Measurements from ENCODE around the gene RGS5.
A peak's percentile ranks its signal among the peaks of the same experiment; 100 is the strongest.

RGS5 gene

GRCh38 chr1:163107655-163108054 lies 95.1 kb downstream of the RGS5 start:
- Histone ChIP-seq H2BK5ac (ENCODE audit: low read depth, low read length, poor library complexity, severe bottlenecking) (no peak overlapping the region), H3K4ac (ENCODE audit: low read depth in 1 of 2, low read length in 2 of 2) (no peak overlapping the region), H3K27ac (ENCODE audit: low read length, poor library complexity, severe bottlenecking) (no peak overlapping the region), H3K14ac (ENCODE audit: low read length in 2 of 2) (no peak overlapping the region), H3K23ac (ENCODE audit: low read length in 2 of 2) (no peak overlapping the region), H3K9ac (ENCODE audit: low read length) (no peak overlapping the region), H3K18ac (ENCODE audit: low read depth in 1 of 2, low read length in 2 of 2) (no peak overlapping the region), H3K4me1 (ENCODE audit: control insufficient read depth, insufficient read depth, low read depth, low read length) (no peaks in the 10 kb centered on the region), H3K27me3 (ENCODE audit: control insufficient read depth in 1 of 2, insufficient read depth in 1 of 2, low read length in 2 of 2) (no peaks in the 10 kb centered on the region), H2AK5ac (ENCODE audit: low read length, severe bottlenecking) (no peak overlapping the region), H2BK12ac (ENCODE audit: low read length in 2 of 2) (no peak overlapping the region), H4K8ac (ENCODE audit: low read length) (no peak overlapping the region), H3K9me3 (ENCODE audit: control insufficient read depth, low read length) (no peaks in the 10 kb centered on the region), H4K91ac (ENCODE audit: low read length) (no peak overlapping the region), H2BK120ac (ENCODE audit: low read depth, low read length) (no peak overlapping the region), H2BK15ac (ENCODE audit: low read depth, poor library complexity, severe bottlenecking) (no peak overlapping the region), H3K4me3 (ENCODE audit: insufficient read depth in 1 of 2, low read depth in 1 of 2, low read length in 2 of 2) (no peak overlapping the region), H3K36me3 (ENCODE audit: control insufficient read depth in 1 of 2, insufficient read depth in 2 of 2, low read depth in 1 of 2, low read length in 2 of 2) (no peaks in the 10 kb centered on the region), H3K4me2 (ENCODE audit: low read length, poor library complexity, severe bottlenecking) (no peak overlapping the region), H3K79me1 (replicated peaks; ENCODE audit: low read length, poor library complexity, severe bottlenecking) (no peaks in the 10 kb centered on the region), H2AFZ (ENCODE audit: low read depth, low read length) (no peak overlapping the region)
- no peak for DNase-seq
- 92% methylated on average over 1 of the region's 5 CpGs for WGBS

GRCh38 chr1:163106364-163106987 lies 96.2 kb downstream of the RGS5 start:
- WGBS = 79% methylated on average over 2 of the region's 2 CpGs
- Histone ChIP-seq H4K8ac (ENCODE audit: low read length) (no peak overlapping the region), H3K27ac (ENCODE audit: low read length, poor library complexity, severe bottlenecking) (no peak overlapping the region), H3K4ac (ENCODE audit: low read depth in 1 of 2, low read length in 2 of 2) (no peak overlapping the region), H3K4me1 (ENCODE audit: control insufficient read depth, insufficient read depth, low read depth, low read length) (no peaks in the 10 kb centered on the region), H3K14ac (ENCODE audit: low read length in 2 of 2) (no peak overlapping the region), H3K23ac (ENCODE audit: low read length in 2 of 2) (no peak overlapping the region), H3K9ac (ENCODE audit: low read length) (no peak overlapping the region), H3K36me3 (ENCODE audit: control insufficient read depth in 1 of 2, insufficient read depth in 2 of 2, low read depth in 1 of 2, low read length in 2 of 2) (no peaks in the 10 kb centered on the region), H2AK5ac (ENCODE audit: low read length, severe bottlenecking) (no peak overlapping the region), H2BK5ac (ENCODE audit: low read depth, low read length, poor library complexity, severe bottlenecking) (no peak overlapping the region), H3K4me2 (ENCODE audit: low read length, poor library complexity, severe bottlenecking) (no peak overlapping the region), H2AFZ (ENCODE audit: low read depth, low read length) (no peak overlapping the region), H3K79me1 (replicated peaks; ENCODE audit: low read length, poor library complexity, severe bottlenecking) (no peaks in the 10 kb centered on the region), H3K9me3 (ENCODE audit: control insufficient read depth, low read length) (no peaks in the 10 kb centered on the region), H2BK12ac (ENCODE audit: low read length in 2 of 2) (no peak overlapping the region), H2BK120ac (ENCODE audit: low read depth, low read length) (no peak overlapping the region), H4K91ac (ENCODE audit: low read length) (no peak overlapping the region), H3K4me3 (ENCODE audit: insufficient read depth in 1 of 2, low read depth in 1 of 2, low read length in 2 of 2) (no peak overlapping the region), H2BK15ac (ENCODE audit: low read depth, poor library complexity, severe bottlenecking) (no peak overlapping the region), H3K27me3 (ENCODE audit: control insufficient read depth in 1 of 2, insufficient read depth in 1 of 2, low read length in 2 of 2) (no peaks in the 10 kb centered on the region), H3K18ac (ENCODE audit: low read depth in 1 of 2, low read length in 2 of 2) (no peak overlapping the region)
- DNase-seq = no peak

- Histone ChIP-seq H3K36me3 (ENCODE audit: control insufficient read depth in 1 of 2, insufficient read depth in 2 of 2, low read depth in 1 of 2, low read length in 2 of 2) (no peaks in the 10 kb centered on the region), H3K14ac (ENCODE audit: low read length in 2 of 2) (no peak overlapping the region), H4K91ac (ENCODE audit: low read length) (no peak overlapping the region), H2AK5ac (ENCODE audit: low read length, severe bottlenecking) (no peak overlapping the region), H4K8ac (ENCODE audit: low read length) (no peak overlapping the region), H2BK120ac (ENCODE audit: low read depth, low read length) (no peak overlapping the region), H2BK5ac (ENCODE audit: low read depth, low read length, poor library complexity, severe bottlenecking) (no peak overlapping the region), H3K27ac (ENCODE audit: low read length, poor library complexity, severe bottlenecking) (no peak overlapping the region), H3K79me1 (replicated peaks; ENCODE audit: low read length, poor library complexity, severe bottlenecking) (no peaks in the 10 kb centered on the region), H3K4ac (ENCODE audit: low read depth in 1 of 2, low read length in 2 of 2) (no peak overlapping the region), H2AFZ (ENCODE audit: low read depth, low read length) (no peak overlapping the region), H3K4me3 (ENCODE audit: insufficient read depth in 1 of 2, low read depth in 1 of 2, low read length in 2 of 2) (no peak overlapping the region), H3K9me3 (ENCODE audit: control insufficient read depth, low read length) (no peaks in the 10 kb centered on the region), H3K4me2 (ENCODE audit: low read length, poor library complexity, severe bottlenecking) (no peak overlapping the region), H3K9ac (ENCODE audit: low read length) (no peak overlapping the region), H2BK15ac (ENCODE audit: low read depth, poor library complexity, severe bottlenecking) (no peak overlapping the region), H3K18ac (ENCODE audit: low read depth in 1 of 2, low read length in 2 of 2) (no peak overlapping the region), H3K4me1 (ENCODE audit: control insufficient read depth, insufficient read depth, low read depth, low read length) (no peaks in the 10 kb centered on the region), H3K27me3 (ENCODE audit: control insufficient read depth in 1 of 2, insufficient read depth in 1 of 2, low read length in 2 of 2) (no peaks in the 10 kb centered on the region), H2BK12ac (ENCODE audit: low read length in 2 of 2) (no peak overlapping the region), H3K23ac (ENCODE audit: low read length in 2 of 2) (no peak overlapping the region)
- WGBS = 16% methylated on average over 3 of the region's 4 CpGs
- peak; percentile 35 for DNase-seq
Observed at GRCh38 chr1:163104385-163105099, 98.2 kb downstream of the RGS5 start.

GRCh38 chr1:163102590-163102989 lies 100.1 kb downstream of the RGS5 start:
- H2BK120ac ChIP-seq (ENCODE audit: low read depth, low read length) = no peak overlapping the region
- H3K14ac ChIP-seq (ENCODE audit: low read length in 2 of 2) = no peak overlapping the region
- H4K8ac ChIP-seq (ENCODE audit: low read length) = no peak overlapping the region
- H2BK12ac ChIP-seq (ENCODE audit: low read length in 2 of 2) = peak overlapping the region in 1 of 2 experiments; percentile 77
- H2BK5ac ChIP-seq (ENCODE audit: low read depth, low read length, poor library complexity, severe bottlenecking) = no peak overlapping the region
- H3K4me1 ChIP-seq (ENCODE audit: control insufficient read depth, insufficient read depth, low read depth, low read length) = no peaks in the 10 kb centered on the region
- 73% methylated on average over 1 of the region's 1 CpG for WGBS
- no peak overlapping the region for H2AFZ ChIP-seq (ENCODE audit: low read depth, low read length)
- no peak overlapping the region for H3K4ac ChIP-seq (ENCODE audit: low read depth in 1 of 2, low read length in 2 of 2)
- no peaks in the 10 kb centered on the region for H3K27me3 ChIP-seq (ENCODE audit: control insufficient read depth in 1 of 2, insufficient read depth in 1 of 2, low read length in 2 of 2)
- H3K18ac ChIP-seq (ENCODE audit: low read depth in 1 of 2, low read length in 2 of 2) = peak overlapping the region in 1 of 2 experiments; percentile 39
- peak overlapping the region; percentile 45 for H4K91ac ChIP-seq (ENCODE audit: low read length)
- H3K4me3 ChIP-seq (ENCODE audit: insufficient read depth in 1 of 2, low read depth in 1 of 2, low read length in 2 of 2) = no peak overlapping the region
- no peak overlapping the region for H3K23ac ChIP-seq (ENCODE audit: low read length in 2 of 2)
- no peaks in the 10 kb centered on the region for H3K36me3 ChIP-seq (ENCODE audit: control insufficient read depth in 1 of 2, insufficient read depth in 2 of 2, low read depth in 1 of 2, low read length in 2 of 2)
- no peak overlapping the region for H3K9ac ChIP-seq (ENCODE audit: low read length)
- H2AK5ac ChIP-seq (ENCODE audit: low read length, severe bottlenecking) = no peak overlapping the region
- H3K79me1 ChIP-seq (replicated peaks; ENCODE audit: low read length, poor library complexity, severe bottlenecking) = no peaks in the 10 kb centered on the region
- no peak for DNase-seq
- no peak overlapping the region for H3K4me2 ChIP-seq (ENCODE audit: low read length, poor library complexity, severe bottlenecking)
- H3K9me3 ChIP-seq (ENCODE audit: control insufficient read depth, low read length) = no peaks in the 10 kb centered on the region
- no peak overlapping the region for H2BK15ac ChIP-seq (ENCODE audit: low read depth, poor library complexity, severe bottlenecking)
- H3K27ac ChIP-seq (ENCODE audit: low read length, poor library complexity, severe bottlenecking) = no peak overlapping the region

Data from mesenchymal stem cell (in vitro differentiated cells and primary cell).